Measurements from ENCODE around the gene NFATC2. TPM values are rescaled to one million over a fixed set of nuclear protein-coding genes. Genes with fewer than 3 reads are reported as not detected.

The NFATC2 gene
- total RNA-seq, 2 experiments from 2014 or later: 44.3 to 45.2 TPM

- ChIA-PET CTCF (interaction anchor here (0.6 to 2.0 kb wide), 2 partner anchors 8 kb away, joined by 3 to 6 read pairs; no protein-coding TSS in a partner anchor), POLR2A (interaction anchor here (0.6 kb wide), 1 partner anchor 86 kb away, joined by 7 read pairs; no protein-coding TSS in a partner anchor)
Observed at GRCh38 chr20:51509208-51509607, 33.3 kb downstream of the NFATC2 start.

GRCh38 chr20:51508780-51509179, 33.7 kb downstream of the NFATC2 start:
- ChIA-PET CTCF (interaction anchor here (0.6 kb wide), 1 partner anchor 9 kb away, joined by 3 read pairs; no protein-coding TSS in a partner anchor), POLR2A (interaction anchor here (0.6 kb wide), 1 partner anchor 85 kb away, joined by 7 read pairs; no protein-coding TSS in a partner anchor)

- ChIA-PET POLR2A (no interaction called here), CTCF (no interaction called here)
Observed at GRCh38 chr20:51508158-51508557, 34.4 kb downstream of the NFATC2 start.

GRCh38 chr20:51507216-51508036, 35.1 kb downstream of the NFATC2 start:
- ChIA-PET POLR2A (no interaction called here), CTCF (no interaction called here)

GRCh38 chr20:51506527-51507215, 35.8 kb downstream of the NFATC2 start:
- ChIA-PET POLR2A (no interaction called here), CTCF (no interaction called here)

- ChIA-PET POLR2A (no interaction called here), CTCF (interaction anchor here (0.6 to 0.9 kb wide), 2 partner anchors 8 to 156 kb away, joined by 3 to 5 read pairs; no protein-coding TSS in a partner anchor)
Observed at GRCh38 chr20:51505566-51505965, 37.0 kb downstream of the NFATC2 start.

GRCh38 chr20:51503376-51503775, 39.1 kb downstream of the NFATC2 start:
- POLR2A ChIA-PET: no interaction called here
- CTCF ChIA-PET: no interaction called here

- CTCF ChIA-PET: interaction anchor here (1.0 to 2.4 kb wide), 7 partner anchors 9 to 77 kb away, joined by 3 to 7 read pairs (median 4); partner anchors contain the start of gene NFATC2
- POLR2A ChIA-PET: interaction anchor here (0.5 to 1.9 kb wide), 5 partner anchors 11 to 110 kb away, joined by 3 to 8 read pairs (median 4); no protein-coding TSS in a partner anchor
Observed at GRCh38 chr20:51500936-51501335, 41.6 kb downstream of the NFATC2 start.

GRCh38 chr20:51500311-51500710, 42.2 kb downstream of the NFATC2 start:
- ChIA-PET POLR2A (interaction anchor here (0.7 to 1.9 kb wide), 11 partner anchors 12 to 110 kb away, joined by 3 to 8 read pairs (median 3); partner anchors contain the start of gene NFATC2), CTCF (interaction anchor here (0.6 to 2.4 kb wide), 5 partner anchors 10 to 94 kb away, joined by 3 to 7 read pairs (median 6); partner anchors contain the start of gene NFATC2)

- CTCF ChIA-PET: interaction anchor here (1.2 to 3.0 kb wide), 3 partner anchors 17 to 36 kb away, joined by 3 to 8 read pairs (median 6); no protein-coding TSS in a partner anchor
Observed at GRCh38 chr20:51498765-51499540, 43.6 kb downstream of the NFATC2 start.

GRCh38 chr20:51497542-51498467, 44.7 kb downstream of the NFATC2 start:
- CTCF ChIA-PET: interaction anchor here (0.8 to 3.0 kb wide), 5 partner anchors 16 to 37 kb away, joined by 3 to 8 read pairs (median 4); no protein-coding TSS in a partner anchor

More at GRCh38 chr20:51498765-51499540, 43.6 kb downstream of the NFATC2 start:
- POLR2A ChIA-PET: interaction anchor here (0.7 to 1.4 kb wide), 3 partner anchors 21 to 42 kb away, joined by 3 to 5 read pairs (median 3); no protein-coding TSS in a partner anchor

GRCh38 chr20:51496964-51497363, 45.6 kb downstream of the NFATC2 start:
- ChIA-PET CTCF (interaction anchor here (1.0 to 3.0 kb wide), 2 partner anchors 15 to 73 kb away, joined by 3 to 8 read pairs; no protein-coding TSS in a partner anchor), POLR2A (interaction anchor here (0.6 to 1.2 kb wide), 2 partner anchors 16 to 542 kb away, joined by 3 read pairs; no protein-coding TSS in a partner anchor)

More at GRCh38 chr20:51497542-51498467, 44.7 kb downstream of the NFATC2 start:
- POLR2A ChIA-PET: interaction anchor here (0.6 to 1.4 kb wide), 4 partner anchors 16 to 112 kb away, joined by 3 to 5 read pairs (median 4); no protein-coding TSS in a partner anchor

GRCh38 chr20:51495921-51496545, 46.5 kb downstream of the NFATC2 start:
- ChIA-PET CTCF (interaction anchor here (0.7 to 1.0 kb wide), 2 partner anchors 72 to 75 kb away, joined by 3 read pairs; no protein-coding TSS in a partner anchor), POLR2A (interaction anchor here (1.2 kb wide), 1 partner anchor 15 kb away, joined by 3 read pairs; no protein-coding TSS in a partner anchor)

- POLR2A ChIA-PET: interaction anchor here (1.2 kb wide), 1 partner anchor 14 kb away, joined by 5 read pairs; no protein-coding TSS in a partner anchor
- CTCF ChIA-PET: no interaction called here
Observed at GRCh38 chr20:51495291-51495690, 47.2 kb downstream of the NFATC2 start.

GRCh38 chr20:51494241-51495110, 48.0 kb downstream of the NFATC2 start:
- ChIA-PET POLR2A (interaction anchor here (0.6 to 1.2 kb wide), 3 partner anchors 13 to 276 kb away, joined by 4 to 5 read pairs (median 4); no protein-coding TSS in a partner anchor), CTCF (interaction anchor here (1.1 to 2.8 kb wide), 2 partner anchors 13 to 42 kb away, joined by 3 to 11 read pairs; no protein-coding TSS in a partner anchor)
